Renal cortical epithelial cell (primary cell): ENCODE measurements around the gene PNKD. TPM values are rescaled to one million over a fixed set of nuclear protein-coding genes. Genes with fewer than 3 reads are reported as not detected.
"Not testable (repeated sequence)": the region's sequence is repeated elsewhere in the genome, so short reads cannot be mapped to it uniquely, and the experiment has no call there.

ENCODE experiments used
- DNase-seq: peaks from one replicate; pipeline ENCODE4 v3.0.0-alpha.2; 2011; ENCODE audit warnings: low read depth
- total RNA-seq: library from RNA; depleted of rRNA; stranded (reverse); fragments of >200 nt; gene quantifications from 2 replicates; pipeline ENCODE4 v1.2.3, GENCODE V29; 2014

Gene PNKD
- total RNA-seq, 1 donor from 2014 or later: 74.1 TPM

- DNase-seq: peak; percentile 93
Measured at GRCh38 chr2:218272531-218273212, 2.4 kb downstream of the PNKD start.

- DNase-seq: not testable (repeated sequence)
Measured at GRCh38 chr2:218273214-218273907, 3.0 kb downstream of the PNKD start.

DNA sequence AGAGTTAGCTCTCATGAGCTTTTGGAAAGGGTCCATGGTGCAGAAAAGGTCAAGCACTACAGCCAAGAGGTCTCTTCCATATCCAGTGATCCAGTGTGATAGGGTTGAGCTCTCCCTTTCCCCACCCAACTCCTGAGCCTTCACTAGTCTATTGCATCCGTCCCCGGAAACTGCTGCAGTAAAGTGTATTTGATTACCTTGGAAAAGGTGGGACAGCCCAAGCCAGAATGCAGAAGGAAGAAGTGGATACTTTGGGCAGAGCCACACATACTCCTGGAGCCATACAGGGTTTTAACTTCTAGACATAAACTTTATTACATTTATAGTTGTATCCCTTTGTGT, 3.6 kb downstream of the PNKD start:
- no peak for DNase-seq

- DNase-seq: no peak
Measured at GRCh38 chr2:218274586-218274985, 4.3 kb downstream of the PNKD start.

GRCh38 chr2:218275371-218276072, 5.2 kb downstream of the PNKD start:
- DNase-seq: no peak

GRCh38 chr2:218276986-218277755, 6.9 kb downstream of the PNKD start:
- DNase-seq: no peak

DNA sequence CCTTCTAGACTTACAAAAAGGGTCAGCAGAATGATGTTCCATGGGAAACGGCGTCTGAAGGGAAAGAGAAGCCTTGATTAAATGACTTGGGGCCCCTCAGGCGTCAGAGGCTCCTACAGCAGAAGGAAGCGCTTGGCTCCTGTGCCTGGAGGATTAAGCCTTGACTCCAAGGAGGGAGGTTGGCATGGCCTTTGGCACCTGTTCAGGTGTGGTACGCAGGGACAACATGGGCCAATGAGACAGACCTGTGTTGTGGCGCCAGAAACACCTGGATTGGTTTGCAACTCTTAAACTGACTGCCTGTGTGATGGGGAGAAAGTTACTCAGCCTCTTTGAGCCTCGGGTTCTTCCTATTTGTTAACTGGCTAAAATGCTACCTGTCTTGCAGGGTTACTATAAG, 7.6 kb downstream of the PNKD start:
- DNase-seq: no peak

GRCh38 chr2:218278531-218279360, 8.4 kb downstream of the PNKD start:
- DNase-seq: no peak

GRCh38 chr2:218280260-218280870, 10.0 kb downstream of the PNKD start:
- DNase-seq: no peak

DNA sequence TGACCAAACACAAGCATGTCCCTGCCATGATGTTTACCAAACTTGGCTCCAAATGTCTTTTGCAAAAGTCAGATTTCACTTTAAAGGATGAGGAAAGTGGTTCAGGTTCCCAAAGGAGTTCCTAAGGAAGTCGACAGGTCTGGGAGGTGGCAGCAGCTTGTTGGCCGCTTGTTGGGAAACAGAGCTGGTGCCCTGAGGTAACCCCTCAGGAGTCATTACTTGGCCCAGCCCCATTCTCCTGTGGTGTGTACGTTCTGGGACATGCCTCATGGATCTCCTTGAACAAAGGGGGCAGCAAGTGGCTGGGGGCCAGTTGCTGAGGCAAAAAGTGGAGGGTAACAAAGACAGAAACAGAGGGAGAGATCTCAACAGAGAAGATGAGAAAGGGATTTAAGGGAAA, 11.1 kb downstream of the PNKD start:
- peak; percentile 76 for DNase-seq

- DNase-seq: peak; percentile 83
Measured at GRCh38 chr2:218282173-218282991, 12.1 kb downstream of the PNKD start.

GRCh38 chr2:218284106-218284811, 13.9 kb downstream of the PNKD start:
- peak; percentile 86 for DNase-seq

GRCh38 chr2:218285604-218286003, 15.3 kb downstream of the PNKD start:
- DNase-seq: no peak

DNA sequence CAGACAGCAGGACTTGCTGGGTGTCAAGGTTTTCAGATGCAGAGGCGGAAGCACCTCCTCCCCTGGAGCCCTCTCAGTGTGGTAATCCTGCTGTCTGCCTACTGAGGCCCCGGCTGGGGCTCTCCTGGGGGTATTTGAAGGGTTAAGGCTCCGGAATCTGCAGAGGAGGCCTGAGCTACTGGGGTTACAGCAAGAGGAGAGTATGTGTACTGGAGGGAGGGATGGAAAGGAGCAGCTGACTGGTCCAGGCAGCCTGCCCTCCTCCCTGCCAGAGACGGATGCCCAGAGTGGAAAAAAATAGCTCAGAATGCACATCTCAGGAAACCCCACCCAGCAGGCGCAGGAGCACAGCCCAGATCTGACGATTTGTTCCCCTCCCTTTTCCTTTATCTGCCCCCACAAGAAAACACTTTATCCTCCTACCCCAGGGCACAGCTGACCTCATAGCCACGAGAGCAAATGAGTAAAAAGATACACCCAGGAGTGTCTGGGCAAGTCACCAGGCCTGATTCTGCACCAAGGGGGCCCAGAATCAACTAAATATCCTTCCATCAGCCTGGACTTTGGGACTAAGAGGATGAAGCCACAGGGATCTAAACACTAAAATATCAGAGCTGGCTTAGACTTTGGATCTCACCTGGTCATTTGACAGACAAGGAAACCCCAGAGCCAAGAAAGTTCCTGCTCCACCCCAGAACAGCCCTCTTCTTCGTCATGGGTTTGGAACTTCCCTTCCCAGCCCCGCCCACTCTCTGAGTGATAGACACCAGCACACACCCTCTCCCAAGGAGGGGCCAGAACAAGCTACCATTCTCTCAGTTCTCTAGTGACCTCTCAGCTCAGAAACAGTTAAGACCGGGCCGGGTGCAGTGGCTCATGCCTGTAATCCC, 16.5 kb downstream of the PNKD start:
- DNase-seq: peak; percentile 94

DNA sequence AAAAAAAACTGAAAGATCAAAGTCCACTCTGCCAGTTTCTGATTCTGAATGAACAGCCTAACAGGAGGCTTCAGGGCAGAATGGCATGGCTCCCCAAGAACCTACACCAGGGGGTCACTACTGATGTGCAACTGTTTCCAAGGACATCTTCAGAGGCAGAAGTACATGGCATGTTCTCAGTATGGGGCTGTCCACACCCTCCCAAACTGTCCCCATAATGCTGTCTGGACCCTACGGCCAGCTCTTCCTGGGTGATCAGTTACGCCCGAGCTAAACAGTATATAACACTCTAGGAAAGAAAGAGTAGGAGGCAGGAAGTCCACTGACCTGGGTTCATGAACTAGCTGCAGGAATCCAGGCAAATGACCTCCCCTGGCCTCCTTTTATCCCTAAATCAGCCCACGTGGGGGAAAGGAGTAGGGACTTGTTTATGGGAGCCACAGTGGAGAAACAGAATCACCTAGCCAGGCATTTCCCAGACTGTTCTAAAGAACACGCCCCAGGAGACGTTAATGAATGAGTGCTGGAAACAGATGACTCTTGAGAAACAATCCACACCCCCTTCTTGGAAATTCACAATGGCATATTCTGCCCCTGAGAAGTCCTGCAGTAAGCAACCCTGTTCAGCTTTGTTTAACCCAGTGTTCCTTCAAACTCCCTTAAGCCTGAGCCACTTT, 19.5 kb downstream of the PNKD start:
- DNase-seq: peak; percentile 97

DNA sequence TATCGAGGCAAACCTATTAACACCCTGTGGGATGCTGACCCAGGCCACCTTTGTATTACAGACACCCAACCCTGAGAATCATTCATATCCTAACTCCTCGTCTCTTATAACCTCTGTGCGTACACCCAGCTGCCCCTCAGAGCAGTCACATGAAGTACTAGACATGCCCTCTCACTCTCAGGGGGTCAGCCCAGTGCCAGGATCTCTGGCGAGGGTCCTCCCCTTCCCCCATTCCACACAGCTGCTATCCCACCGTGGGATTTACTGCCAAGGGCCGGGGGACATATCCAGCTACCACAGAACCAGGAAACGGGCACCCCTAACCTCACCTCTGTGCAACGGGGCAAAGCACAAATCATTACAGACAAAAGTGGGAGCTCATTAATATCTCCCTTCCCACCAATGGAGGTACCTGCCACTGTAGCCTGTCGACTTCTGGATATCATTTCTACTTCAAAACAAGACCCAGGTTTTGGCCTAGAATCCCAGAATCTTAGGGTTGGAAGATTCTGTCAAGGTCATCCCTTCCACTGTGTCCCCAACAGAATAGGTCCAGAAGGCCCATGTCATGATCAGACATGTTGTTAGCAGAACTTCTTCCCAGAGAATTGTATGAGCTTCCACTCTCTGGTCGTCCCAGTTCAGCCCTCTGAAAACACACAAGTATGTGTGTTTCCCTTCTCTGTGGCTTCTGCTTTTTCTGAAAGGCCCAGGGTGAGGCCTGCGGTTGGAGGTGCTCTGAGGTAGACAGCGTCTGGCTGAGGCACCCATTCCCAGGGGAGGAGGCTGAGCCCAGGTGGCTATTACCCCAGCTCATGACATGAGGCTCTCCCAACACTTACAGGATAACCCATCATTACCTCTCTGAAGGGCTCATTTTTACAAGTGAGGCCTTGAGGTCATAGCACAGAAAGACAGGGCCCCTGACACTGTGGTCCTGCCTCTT, 20.3 kb downstream of the PNKD start:
- no peak for DNase-seq
